HG02588 (cell line): ENCODE measurements around the gene MLX.
"Not testable (repeated sequence)": the region's sequence is repeated elsewhere in the genome, so short reads cannot be mapped to it uniquely, and the experiment has no call there.

Experiments used
- ATAC-seq: cut with Tn5 transposase; IDR thresholded peaks from one replicate; pipeline ENCODE4 v1.9.1; 2021; ENCODE audit warnings: mild to moderate bottlenecking, moderate library complexity; ENCODE audit not compliant: unreplicated experiment

The MLX gene

DNA sequence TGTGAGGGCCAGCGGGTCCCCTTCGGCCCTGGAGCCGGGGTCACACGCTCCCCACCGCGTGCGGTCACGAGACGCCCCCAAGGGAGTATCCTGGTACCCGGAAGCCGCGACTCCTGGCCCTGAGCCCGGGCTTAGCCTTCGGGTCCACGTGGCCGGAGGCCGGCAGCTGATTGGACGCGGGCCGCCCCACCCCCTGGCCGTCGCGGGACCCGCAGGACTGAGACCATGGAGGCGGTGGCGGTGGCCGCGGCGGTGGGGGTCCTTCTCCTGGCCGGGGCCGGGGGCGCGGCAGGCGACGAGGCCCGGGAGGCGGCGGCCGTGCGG lies 30.9 kb upstream of the MLX start, which contains the start of gene NAGLU:
TSS of gene NAGLU (plus strand) at position 194 of the 324 bp plus-strand sequence. CDS start at position 226, 32 bp downstream.
- ATAC-seq = peak; percentile 81

DNA sequence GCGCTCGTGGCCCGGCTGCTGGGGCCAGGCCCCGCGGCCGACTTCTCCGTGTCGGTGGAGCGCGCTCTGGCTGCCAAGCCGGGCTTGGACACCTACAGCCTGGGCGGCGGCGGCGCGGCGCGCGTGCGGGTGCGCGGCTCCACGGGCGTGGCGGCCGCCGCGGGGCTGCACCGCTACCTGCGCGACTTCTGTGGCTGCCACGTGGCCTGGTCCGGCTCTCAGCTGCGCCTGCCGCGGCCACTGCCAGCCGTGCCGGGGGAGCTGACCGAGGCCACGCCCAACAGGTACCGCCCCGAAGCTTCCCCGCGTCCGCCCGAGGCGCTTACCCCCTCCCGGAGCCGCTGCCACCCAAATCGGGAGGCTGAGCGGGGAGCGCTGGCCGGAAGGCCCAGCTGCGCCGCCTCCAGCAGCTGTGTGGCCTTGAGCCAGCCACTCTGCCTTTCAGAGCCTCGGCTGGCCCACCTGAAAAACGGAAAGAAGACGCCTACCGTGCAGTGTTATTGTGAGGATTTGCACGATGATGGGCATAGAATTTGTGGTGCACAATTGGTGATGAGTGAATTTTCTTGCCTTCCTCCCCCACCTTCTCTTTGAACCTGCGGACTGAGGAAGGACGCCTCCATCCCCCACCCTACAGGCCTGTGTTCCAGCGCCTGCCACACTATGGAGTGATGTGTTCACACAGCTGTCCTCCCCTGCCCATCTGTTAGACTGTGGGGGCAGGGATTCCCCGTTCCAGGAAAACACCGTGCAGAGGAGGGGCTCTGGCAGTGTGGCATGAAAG lies 30.3 kb upstream of the MLX start:
- ATAC-seq = peak; percentile 62

DNA sequence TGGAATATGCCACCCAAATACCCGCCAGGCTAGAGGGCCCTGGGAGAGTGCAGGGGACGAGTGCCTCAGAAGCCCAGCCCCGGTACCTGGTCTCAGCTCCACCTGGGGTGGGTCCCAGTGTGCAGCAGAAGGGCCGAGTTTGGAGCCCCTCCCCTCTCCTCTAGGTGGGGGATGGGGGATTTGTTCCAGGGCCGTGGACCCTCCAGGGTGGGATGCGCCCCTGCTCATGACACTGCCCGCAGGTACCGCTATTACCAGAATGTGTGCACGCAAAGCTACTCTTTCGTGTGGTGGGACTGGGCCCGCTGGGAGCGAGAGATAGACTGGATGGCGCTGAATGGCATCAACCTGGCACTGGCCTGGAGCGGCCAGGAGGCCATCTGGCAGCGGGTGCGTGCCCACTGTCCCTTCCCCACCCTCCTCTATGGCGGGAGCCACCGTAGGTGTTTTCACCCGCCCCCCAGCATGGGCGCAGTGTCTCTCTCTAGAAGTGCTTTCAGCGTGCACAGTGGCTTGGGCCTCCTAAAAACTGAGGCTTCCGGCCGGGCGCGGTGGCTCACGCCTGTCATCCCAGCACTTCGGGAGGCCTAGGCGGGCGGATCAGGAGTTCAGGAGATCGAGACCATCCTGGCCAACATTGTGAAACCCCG lies 29.6 kb upstream of the MLX start:
- no peak for ATAC-seq

DNA sequence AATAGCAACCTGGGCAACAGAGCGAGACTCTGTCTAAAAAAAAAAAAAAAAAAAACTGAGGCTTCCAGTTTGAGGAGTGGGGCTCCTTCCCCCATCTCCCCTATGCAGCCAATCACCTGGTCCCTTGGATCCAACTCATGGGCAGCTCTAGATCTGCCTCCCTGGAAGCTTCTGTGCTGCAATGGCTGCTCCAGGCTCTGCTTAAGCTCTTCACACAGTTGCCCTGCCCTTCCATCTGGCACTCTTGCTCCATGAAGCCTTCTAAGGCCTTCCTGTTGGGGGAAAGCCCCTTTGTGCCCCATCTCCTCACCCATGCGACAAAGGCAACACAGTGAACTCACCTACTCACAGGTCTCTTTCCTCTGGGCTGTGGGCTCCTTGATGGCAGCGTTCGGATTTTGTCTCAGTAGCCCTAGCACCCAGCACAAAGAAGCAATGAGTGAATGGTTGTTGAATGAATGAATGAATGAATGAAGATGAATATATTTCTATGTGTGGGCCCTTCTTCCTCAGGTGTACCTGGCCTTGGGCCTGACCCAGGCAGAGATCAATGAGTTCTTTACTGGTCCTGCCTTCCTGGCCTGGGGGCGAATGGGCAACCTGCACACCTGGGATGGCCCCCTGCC lies 29.0 kb upstream of the MLX start:
- no peak for ATAC-seq

DNA sequence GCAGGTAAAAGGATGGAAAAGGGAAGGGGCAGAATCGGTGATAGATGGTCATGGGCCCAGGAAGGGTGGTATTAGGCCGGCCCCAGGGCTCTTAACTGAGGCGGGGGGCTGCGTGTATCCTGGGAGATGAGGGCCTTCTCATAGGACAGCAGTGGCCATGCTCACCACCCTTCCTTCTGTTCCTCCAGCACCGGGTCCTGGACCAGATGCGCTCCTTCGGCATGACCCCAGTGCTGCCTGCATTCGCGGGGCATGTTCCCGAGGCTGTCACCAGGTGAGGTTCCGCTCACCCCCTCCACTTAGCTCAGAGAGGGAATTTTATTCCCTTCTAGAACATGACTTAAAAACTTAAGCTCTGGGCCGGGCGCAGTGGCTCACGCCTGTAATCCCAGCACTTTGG lies 28.4 kb upstream of the MLX start:
- no peak for ATAC-seq

DNA sequence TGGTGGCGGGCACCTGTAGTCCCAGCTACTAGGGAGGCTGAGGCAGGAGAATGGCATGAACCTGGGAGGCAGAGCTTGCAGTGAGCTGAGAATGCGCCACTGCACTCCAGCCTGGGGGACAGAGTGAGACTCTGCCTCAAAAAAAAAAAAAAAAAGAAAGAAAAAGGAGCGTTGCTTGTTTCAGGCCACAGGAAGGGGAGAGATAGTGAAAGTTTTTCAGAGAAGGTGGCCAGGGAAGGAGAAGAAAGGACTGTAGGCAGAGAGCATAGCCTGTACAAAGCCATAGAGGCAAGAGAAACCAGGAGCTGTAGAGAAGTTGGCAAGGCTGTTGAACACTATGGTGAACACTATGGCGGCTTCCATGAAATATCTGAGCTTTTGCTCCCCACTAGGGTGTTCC lies 26.3 kb upstream of the MLX start:
- ATAC-seq = not testable (repeated sequence)

DNA sequence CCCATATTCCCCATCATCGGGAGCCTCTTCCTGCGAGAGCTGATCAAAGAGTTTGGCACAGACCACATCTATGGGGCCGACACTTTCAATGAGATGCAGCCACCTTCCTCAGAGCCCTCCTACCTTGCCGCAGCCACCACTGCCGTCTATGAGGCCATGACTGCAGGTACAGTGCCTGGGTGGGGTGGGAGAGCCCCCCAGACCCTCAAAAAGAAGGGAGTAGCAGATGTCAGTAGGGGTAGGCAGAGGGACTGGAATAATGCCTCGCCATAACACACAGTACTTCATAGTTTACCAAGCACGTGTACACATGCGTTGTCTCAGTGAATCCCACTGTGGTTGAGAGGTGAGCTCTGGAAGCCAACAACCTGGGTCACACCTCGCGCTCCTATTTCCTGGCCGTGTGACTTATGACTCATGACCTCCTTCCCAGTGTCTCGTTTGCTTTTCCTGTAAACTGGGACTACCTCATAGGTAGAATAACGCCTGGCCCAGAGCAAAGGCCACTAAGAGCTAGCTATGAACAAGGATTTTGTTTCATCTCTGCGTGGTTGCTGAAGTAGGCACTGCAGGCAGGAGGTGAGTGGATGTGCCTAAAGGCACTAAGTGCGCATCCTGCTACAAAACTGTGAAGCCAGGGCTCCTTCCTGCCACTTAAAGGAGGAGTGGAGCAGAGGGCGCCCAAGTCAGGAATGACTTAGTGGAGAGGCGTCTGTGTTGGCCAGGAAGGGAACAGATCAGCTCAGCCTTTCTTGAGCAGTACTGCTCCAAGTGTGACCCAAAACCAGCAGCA lies 25.7 kb upstream of the MLX start:
- ATAC-seq = no peak

DNA sequence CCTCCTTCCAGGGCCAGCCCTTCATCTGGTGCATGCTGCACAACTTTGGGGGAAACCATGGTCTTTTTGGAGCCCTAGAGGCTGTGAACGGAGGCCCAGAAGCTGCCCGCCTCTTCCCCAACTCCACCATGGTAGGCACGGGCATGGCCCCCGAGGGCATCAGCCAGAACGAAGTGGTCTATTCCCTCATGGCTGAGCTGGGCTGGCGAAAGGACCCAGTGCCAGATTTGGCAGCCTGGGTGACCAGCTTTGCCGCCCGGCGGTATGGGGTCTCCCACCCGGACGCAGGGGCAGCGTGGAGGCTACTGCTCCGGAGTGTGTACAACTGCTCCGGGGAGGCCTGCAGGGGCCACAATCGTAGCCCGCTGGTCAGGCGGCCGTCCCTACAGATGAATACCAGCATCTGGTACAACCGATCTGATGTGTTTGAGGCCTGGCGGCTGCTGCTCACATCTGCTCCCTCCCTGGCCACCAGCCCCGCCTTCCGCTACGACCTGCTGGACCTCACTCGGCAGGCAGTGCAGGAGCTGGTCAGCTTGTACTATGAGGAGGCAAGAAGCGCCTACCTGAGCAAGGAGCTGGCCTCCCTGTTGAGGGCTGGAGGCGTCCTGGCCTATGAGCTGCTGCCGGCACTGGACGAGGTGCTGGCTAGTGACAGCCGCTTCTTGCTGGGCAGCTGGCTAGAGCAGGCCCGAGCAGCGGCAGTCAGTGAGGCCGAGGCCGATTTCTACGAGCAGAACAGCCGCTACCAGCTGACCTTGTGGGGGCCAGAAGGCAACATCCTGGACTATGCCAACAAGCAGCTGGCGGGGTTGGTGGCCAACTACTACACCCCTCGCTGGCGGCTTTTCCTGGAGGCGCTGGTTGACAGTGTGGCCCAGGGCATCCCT lies 23.5 kb upstream of the MLX start:
- no peak for ATAC-seq

DNA sequence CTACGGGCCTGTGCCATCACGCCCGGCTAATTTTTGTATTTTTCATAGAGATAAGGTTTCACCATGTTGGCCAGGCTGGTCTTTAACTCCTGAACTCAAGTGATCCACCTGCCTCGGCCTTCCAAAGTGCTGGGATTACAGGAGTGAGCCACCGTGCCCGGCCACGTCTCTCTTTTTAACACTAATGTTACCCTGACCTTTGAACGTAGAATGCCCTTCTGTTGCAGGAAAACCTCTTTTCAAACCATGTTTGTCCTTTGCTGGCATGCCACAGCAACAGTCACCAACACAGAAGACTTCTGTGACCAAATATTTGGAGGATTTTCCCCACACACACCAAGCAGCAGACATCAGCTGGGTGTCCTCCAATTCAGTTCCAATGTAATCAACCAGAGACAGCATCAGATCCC lies 22.0 kb upstream of the MLX start:
- ATAC-seq = no peak

DNA sequence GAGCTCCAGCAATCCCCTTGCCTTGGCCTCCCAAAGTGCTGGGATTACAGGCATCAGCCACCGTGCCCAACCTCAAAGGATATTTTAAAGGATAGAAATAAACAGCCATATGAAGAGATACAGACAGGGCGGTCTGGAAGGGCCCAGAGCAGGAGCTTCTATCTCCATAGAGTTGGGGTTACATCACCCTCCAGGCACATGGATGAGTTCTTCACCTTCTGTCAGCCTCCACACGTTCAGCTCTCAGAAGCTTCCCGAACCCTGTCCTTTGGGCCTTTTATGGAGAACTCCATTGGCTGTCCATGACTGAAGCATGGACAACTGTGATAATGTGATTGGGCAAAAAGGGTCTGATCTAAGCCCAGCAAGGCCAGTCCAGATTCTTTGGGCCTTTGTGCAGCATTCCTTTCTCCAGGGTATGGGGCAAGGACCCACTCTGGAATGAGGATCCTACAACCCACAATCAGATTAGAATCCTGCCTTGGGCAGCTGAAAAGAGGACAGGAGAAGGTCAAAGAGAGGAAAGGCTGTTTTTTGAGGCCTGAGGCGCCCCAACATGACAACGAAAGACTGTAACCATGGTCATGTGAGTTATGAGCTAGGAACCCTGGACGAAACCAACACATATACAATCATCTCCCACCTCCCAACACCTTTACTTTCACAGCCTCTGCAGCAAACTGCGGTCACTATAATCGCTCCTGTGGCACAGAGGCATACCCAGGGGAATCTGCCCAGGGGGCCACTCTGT lies 21.0 kb upstream of the MLX start:
- not testable (repeated sequence) for ATAC-seq

DNA sequence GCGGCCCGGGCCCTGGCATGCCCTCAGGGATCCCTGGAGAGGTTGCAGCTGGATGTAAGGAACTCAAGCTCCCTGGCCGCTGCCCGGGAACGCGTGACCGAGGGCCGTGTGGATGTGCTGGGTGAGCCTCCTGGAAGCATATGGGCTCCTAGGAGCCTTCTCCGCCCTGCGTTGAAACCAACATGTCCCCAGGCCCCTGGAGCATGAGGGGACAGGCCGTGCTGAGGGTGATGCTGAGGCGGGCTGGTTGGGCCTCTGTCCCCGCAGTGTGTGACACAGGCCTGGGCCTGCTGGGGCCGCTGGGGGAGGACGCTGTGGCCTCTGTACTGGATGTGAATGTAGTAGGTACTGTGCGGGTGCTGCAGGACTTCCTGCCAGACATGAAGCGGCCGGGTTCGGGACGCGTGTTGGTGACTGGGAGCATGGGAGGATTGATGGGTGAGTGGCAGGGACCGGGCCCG lies 19.9 kb upstream of the MLX start:
- ATAC-seq = no peak

DNA sequence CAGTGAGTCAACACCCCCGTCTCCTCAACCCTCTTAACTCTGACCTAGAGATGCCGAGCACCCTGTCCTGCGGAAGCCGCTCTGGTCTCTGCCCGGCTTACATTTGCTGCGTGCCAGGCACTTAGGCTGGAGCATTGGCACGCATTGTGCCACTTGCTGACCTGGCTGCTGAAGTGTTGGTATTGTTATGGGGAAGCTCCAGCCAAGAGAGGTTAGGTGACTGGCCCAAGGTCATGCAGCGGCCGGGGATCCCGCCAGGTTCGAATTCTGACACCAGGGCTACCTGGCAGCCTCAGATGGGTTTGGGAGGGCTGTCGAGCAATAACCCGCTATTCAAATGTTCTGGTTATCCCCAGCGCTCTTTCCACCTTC lies 19.2 kb upstream of the MLX start:
- ATAC-seq = no peak

DNA sequence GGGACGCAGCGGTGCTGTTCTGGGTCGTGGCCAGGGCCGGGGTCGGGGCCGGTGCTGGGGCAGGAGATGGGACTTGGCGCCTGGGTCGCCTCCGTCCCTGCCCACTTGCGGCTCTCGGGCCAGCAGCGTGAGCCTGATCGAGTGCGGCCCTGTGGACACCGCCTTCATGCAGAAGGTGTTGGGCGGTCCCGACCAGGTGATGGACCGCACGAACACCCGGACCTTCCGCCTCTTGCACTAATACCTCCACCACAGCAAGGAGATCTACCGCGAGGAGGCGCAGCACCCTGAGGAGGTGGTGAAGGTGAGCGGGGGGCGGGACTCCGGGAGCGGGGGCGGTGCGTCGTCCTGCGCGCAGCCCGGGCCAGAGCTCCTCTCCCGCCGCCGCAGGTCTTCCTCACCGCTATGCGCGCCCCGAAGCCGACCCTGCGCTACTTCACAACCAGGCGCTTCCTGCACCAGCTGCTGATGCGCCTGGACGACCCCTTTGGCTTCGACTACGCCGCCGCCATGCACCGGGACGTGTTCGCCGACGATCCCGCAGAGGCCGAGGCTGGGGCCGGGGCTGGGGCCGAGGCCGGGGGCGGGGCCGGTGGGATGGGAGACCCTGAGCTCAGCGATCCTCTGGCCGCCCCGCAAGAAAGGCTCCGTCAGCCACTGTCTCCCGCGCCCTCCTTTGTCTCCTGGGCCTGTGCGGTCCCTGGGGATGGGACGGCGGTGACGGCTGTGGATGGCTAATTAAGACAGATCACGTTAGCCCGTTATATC lies 18.6 kb upstream of the MLX start:
- ATAC-seq = peak; percentile 43

DNA sequence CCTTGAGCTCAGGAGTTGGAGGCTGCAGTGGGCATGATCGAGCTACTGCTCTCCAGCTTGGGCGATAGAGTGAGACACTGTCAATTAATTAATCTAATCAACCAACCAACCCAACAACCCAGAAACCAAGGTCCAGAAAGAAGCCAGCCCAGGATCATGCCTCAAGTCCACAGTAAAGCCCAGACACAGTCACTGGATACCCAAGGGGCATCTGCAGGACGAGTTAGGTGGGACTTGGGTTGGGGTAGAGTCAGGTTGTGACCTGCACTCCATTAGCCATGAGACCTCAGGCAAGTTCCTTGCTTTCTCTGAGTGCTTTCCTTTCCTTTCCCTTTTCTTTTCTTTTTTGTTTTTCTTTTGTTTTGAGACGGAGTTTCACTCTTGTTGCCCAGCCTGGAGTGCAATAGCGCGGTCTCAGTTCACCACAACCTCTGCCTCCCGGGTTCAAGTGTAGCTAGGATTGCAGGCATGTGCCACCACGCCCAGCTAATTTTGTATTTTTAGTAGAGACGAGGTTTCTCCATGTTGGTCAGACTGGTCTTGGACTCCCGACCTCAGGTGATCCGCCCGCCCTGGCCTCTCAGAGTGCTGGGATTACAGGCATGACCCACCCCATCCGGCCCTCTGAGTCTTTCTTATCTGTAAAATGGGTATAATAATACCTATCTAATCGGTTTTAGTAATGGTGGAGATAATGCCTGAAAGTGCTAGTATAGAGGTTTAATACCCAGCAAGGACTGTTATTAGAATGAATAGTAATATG lies 17.7 kb upstream of the MLX start:
- no peak for ATAC-seq

DNA sequence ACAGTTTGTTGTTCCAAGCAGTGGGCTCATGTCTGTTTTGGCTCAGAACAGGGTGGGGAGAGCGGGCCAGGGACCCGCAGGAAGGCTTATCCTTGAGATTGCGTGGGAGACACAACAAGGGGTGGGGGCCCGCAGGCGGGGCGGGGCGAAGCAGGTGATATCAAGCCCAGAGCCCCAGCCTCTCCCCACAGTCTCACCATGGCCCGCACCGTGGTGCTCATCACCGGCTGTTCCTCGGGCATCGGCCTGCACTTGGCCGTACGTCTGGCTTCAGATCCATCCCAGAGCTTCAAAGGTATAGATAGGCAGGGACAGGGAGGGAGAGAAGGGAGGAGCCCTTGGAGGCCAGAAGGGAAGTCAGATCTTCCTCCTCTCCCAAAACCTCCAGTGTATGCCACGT lies 14.2 kb upstream of the MLX start, which contains the start of gene HSD17B1:
TSS of gene HSD17B1 (plus strand) at position 188 of the 400 bp plus-strand sequence. CDS start at position 199, 11 bp downstream.
- not testable (repeated sequence) for ATAC-seq

DNA sequence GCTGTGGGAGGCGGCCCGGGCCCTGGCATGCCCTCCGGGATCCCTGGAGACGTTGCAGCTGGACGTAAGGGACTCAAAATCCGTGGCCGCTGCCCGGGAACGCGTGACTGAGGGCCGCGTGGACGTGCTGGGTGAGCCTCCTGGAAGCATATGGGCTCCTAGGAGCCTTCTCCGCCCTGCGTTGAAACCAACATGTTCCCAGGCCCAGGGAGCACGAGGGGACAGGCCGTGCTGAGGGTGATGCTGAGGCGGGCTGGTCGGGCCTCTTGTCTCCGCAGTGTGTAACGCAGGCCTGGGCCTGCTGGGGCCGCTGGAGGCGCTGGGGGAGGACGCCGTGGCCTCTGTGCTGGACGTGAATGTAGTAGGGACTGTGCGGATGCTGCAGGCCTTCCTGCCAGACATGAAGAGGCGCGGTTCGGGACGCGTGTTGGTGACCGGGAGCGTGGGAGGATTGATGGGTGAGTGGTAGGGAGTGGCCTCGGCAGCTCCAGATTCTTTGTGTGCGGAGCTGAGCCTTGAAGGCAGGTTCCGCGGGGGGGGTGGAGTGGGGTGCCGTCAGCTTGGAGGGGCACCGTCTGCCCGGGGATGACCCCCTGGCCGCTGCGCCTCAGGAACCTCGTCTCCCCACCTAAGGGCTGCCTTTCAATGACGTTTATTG lies 13.6 kb upstream of the MLX start:
- ATAC-seq = no peak

DNA sequence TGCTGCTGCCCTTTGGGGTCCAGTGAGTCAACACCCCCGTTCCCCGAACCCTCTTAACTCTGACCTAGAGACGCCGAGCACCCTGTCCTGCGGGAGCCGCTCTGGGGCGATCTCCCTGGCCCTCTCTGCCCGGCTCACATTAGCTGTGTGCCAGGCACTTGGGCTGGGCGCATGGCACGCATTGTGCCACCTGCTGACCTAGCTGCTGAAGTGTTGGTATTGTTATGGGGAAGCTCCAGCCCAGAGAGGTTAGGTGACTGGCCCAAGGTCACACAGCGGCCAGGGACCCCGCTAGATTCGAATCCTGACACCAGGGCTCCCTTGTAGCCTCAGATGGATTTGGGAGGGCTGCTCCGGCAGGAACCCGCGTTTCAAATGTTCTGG lies 13.0 kb upstream of the MLX start:
- no peak for ATAC-seq
